ENCODE results near the gene TBL1XR1.

Gene TBL1XR1

GRCh38 chr3:177154733-177155132 is 42.5 kb downstream of the TBL1XR1 start:
- TF ChIP-seq EZH2phosphoT487 (conservative IDR thresholded peaks at IDR 0.05; ENCODE audit: low read length), result no peak
- TF ChIP-seq, protein P1, sequence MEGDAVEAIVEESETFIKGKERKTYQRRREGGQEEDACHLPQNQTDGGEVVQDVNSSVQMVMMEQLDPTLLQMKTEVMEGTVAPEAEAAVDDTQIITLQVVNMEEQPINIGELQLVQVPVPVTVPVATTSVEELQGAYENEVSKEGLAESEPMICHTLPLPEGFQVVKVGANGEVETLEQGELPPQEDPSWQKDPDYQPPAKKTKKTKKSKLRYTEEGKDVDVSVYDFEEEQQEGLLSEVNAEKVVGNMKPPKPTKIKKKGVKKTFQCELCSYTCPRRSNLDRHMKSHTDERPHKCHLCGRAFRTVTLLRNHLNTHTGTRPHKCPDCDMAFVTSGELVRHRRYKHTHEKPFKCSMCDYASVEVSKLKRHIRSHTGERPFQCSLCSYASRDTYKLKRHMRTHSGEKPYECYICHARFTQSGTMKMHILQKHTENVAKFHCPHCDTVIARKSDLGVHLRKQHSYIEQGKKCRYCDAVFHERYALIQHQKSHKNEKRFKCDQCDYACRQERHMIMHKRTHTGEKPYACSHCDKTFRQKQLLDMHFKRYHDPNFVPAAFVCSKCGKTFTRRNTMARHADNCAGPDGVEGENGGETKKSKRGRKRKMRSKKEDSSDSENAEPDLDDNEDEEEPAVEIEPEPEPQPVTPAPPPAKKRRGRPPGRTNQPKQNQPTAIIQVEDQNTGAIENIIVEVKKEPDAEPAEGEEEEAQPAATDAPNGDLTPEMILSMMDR (IDR thresholded peaks at IDR 0.05; ENCODE audit: insufficient read depth, low read length, poor library complexity, severe bottlenecking), result no peak
- peak overlapping the region; percentile 31 for H3K9ac ChIP-seq (ENCODE audit: low read length)
- no peaks in the 10 kb centered on the region for H3K9me2 ChIP-seq (replicated peaks; ENCODE audit: insufficient read depth, low read length)
- H3K4me2 ChIP-seq (ENCODE audit: low read depth, low read length, poor library complexity, severe bottlenecking), result peak overlapping the region; percentile 66
- peaks cover 82% of the 10 kb centered on the region for H3F3A ChIP-seq (ENCODE audit: insufficient read depth)
- H3K36me3 ChIP-seq (ENCODE audit: low read length), result peaks cover 5% of the 10 kb centered on the region; the same call in 1 of the 2 replicates
- H3K27me3 ChIP-seq (ENCODE audit: low read length), result no peaks in the 10 kb centered on the region
- H3K79me2 ChIP-seq (ENCODE audit: insufficient read depth, low read length), result peaks cover 100% of the 10 kb centered on the region
- H3K27ac ChIP-seq (ENCODE audit: low read depth, low read length), result peak overlapping the region; percentile 62
- H2AFZ ChIP-seq (ENCODE audit: low read depth, low read length, severe bottlenecking), result no peak overlapping the region
- no peaks in the 10 kb centered on the region for H3K9me3 ChIP-seq (ENCODE audit: insufficient read depth, low read length)
- peaks cover 11% of the 10 kb centered on the region for H4K20me1 ChIP-seq (ENCODE audit: low read depth, low read length)
- peak overlapping the region; percentile 6 for H3K4me3 ChIP-seq (ENCODE audit: insufficient read depth, low read length, poor library complexity, severe bottlenecking)

DNA sequence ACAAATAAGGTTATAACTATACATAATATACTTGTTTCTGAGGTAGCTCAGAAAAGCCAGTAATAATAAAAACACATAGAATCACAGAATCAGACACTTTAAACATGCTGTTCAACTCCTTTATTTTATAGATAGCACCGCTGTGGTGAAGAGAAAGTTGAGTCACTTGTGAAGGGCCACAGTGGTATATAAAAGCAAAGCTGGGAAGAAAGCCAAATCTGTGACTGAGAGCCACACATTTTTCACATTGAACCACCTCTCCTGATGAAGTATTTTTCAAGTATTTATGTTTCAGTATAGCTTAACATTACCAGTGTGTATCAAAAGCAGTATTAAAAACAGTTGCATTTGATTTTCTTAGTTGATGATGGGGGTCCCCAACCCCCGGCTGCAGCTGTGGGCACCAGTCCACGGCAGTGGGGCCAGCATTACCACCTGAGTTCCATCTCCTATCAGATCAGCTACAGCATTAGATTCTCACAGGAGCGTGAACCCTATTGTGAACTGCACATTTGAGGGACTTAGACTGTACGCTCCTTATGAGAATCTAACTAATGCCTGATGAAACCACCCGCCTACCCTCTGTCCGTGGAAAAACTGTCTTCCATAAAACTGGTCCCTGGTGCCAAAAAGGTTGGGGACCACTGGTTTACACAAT is 46.2 kb downstream of the TBL1XR1 start:
- TF ChIP-seq, protein P1 (IDR thresholded peaks at IDR 0.05; ENCODE audit: insufficient read depth, low read length, poor library complexity, severe bottlenecking), result no peak
- TF ChIP-seq EZH2phosphoT487 (conservative IDR thresholded peaks at IDR 0.05; ENCODE audit: low read length), result no peak
- Histone ChIP-seq H3K9me2 (replicated peaks; ENCODE audit: insufficient read depth, low read length) (no peaks in the 10 kb centered on the region), H2AFZ (ENCODE audit: low read depth, low read length, severe bottlenecking) (no peak overlapping the region), H3K79me2 (ENCODE audit: insufficient read depth, low read length) (peaks cover 100% of the 10 kb centered on the region), H3K36me3 (ENCODE audit: low read length) (no peaks in the 10 kb centered on the region; the same call in 1 of the 2 replicates), H3K9me3 (ENCODE audit: insufficient read depth, low read length) (no peaks in the 10 kb centered on the region), H3K4me3 (ENCODE audit: insufficient read depth, low read length, poor library complexity, severe bottlenecking) (peak overlapping the region; percentile 6), H4K20me1 (ENCODE audit: low read depth, low read length) (peaks cover 6% of the 10 kb centered on the region; the same call in 1 of the 2 replicates), H3K9ac (ENCODE audit: low read length) (peak overlapping the region; percentile 48), H3K27me3 (ENCODE audit: low read length) (no peaks in the 10 kb centered on the region), H3K27ac (ENCODE audit: low read depth, low read length) (peak overlapping the region; percentile 94), H3K4me2 (ENCODE audit: low read depth, low read length, poor library complexity, severe bottlenecking) (peak overlapping the region; percentile 66), H3F3A (ENCODE audit: insufficient read depth) (peaks cover 83% of the 10 kb centered on the region)

- H3K4me3 ChIP-seq (ENCODE audit: insufficient read depth, low read length, poor library complexity, severe bottlenecking), result peak overlapping the region; percentile 6
- H3F3A ChIP-seq (ENCODE audit: insufficient read depth), result peaks cover 85% of the 10 kb centered on the region
- H3K9me3 ChIP-seq (ENCODE audit: insufficient read depth, low read length), result no peaks in the 10 kb centered on the region
- peaks cover 6% of the 10 kb centered on the region; the same call in 1 of the 2 replicates for H4K20me1 ChIP-seq (ENCODE audit: low read depth, low read length)
- peaks cover 100% of the 10 kb centered on the region for H3K79me2 ChIP-seq (ENCODE audit: insufficient read depth, low read length)
- peak overlapping the region; percentile 48 for H3K9ac ChIP-seq (ENCODE audit: low read length)
- no peaks in the 10 kb centered on the region; the same call in 1 of the 2 replicates for H3K36me3 ChIP-seq (ENCODE audit: low read length)
- H2AFZ ChIP-seq (ENCODE audit: low read depth, low read length, severe bottlenecking), result no peak overlapping the region
- H3K9me2 ChIP-seq (replicated peaks; ENCODE audit: insufficient read depth, low read length), result no peaks in the 10 kb centered on the region
- H3K4me2 ChIP-seq (ENCODE audit: low read depth, low read length, poor library complexity, severe bottlenecking), result peak overlapping the region; percentile 66
- TF ChIP-seq EZH2phosphoT487 (conservative IDR thresholded peaks at IDR 0.05; ENCODE audit: low read length), result no peak
- TF ChIP-seq, protein P1 (IDR thresholded peaks at IDR 0.05; ENCODE audit: insufficient read depth, low read length, poor library complexity, severe bottlenecking), result no peak
- peak overlapping the region; percentile 94 for H3K27ac ChIP-seq (ENCODE audit: low read depth, low read length)
- H3K27me3 ChIP-seq (ENCODE audit: low read length), result no peaks in the 10 kb centered on the region
Measured at GRCh38 chr3:177150218-177150916, 46.9 kb downstream of the TBL1XR1 start.
